Ammon's horn (tissue), 1 donor: Measurements from ENCODE around the gene TDRD9.

Experiments
- DNase-seq: peaks from one replicate; pipeline ENCODE4 v3.0.0-alpha.2; 2016; ENCODE audit warnings: low spot score

The TDRD9 gene

GRCh38 chr14:104090071-104090748 is 162.0 kb downstream of the TDRD9 start:
- no peak for DNase-seq

- no peak for DNase-seq
These were observed 163.0 kb downstream of the TDRD9 start for GRCh38 chr14:104091061-104091926.

GRCh38 chr14:104091927-104092771 is 163.9 kb downstream of the TDRD9 start:
- no peak for DNase-seq

- no peak for DNase-seq
These were observed 164.7 kb downstream of the TDRD9 start for GRCh38 chr14:104092931-104093365.

- DNase-seq, result no peak
These were observed 165.3 kb downstream of the TDRD9 start for GRCh38 chr14:104093366-104094055.

GRCh38 chr14:104094056-104094708 is 165.9 kb downstream of the TDRD9 start:
- DNase-seq, result no peak

- peak; percentile 60 for DNase-seq
These were observed 166.6 kb downstream of the TDRD9 start for GRCh38 chr14:104094709-104095425.

- DNase-seq, result no peak
These were observed 167.4 kb downstream of the TDRD9 start for GRCh38 chr14:104095426-104096310.

GRCh38 chr14:104096318-104096717 is 168.1 kb downstream of the TDRD9 start:
- no peak for DNase-seq

GRCh38 chr14:104096751-104097700 is 168.8 kb downstream of the TDRD9 start:
- no peak for DNase-seq

- DNase-seq, result no peak
These were observed 170.2 kb downstream of the TDRD9 start for GRCh38 chr14:104098272-104099095.

GRCh38 chr14:104099096-104100041 is 171.1 kb downstream of the TDRD9 start:
- no peak for DNase-seq

GRCh38 chr14:104100171-104101085 is 172.2 kb downstream of the TDRD9 start:
- no peak for DNase-seq

GRCh38 chr14:104101086-104101621 is 172.9 kb downstream of the TDRD9 start:
- DNase-seq, result no peak
